HG03439 (cell line): ENCODE results near the gene NME9.

Experiments used
- ATAC-seq: cut with Tn5 transposase; IDR thresholded peaks from one replicate; pipeline ENCODE4 v1.9.1; 2021; ENCODE audit warnings: mild to moderate bottlenecking, moderate library complexity; ENCODE audit not compliant: unreplicated experiment

The NME9 gene

DNA sequence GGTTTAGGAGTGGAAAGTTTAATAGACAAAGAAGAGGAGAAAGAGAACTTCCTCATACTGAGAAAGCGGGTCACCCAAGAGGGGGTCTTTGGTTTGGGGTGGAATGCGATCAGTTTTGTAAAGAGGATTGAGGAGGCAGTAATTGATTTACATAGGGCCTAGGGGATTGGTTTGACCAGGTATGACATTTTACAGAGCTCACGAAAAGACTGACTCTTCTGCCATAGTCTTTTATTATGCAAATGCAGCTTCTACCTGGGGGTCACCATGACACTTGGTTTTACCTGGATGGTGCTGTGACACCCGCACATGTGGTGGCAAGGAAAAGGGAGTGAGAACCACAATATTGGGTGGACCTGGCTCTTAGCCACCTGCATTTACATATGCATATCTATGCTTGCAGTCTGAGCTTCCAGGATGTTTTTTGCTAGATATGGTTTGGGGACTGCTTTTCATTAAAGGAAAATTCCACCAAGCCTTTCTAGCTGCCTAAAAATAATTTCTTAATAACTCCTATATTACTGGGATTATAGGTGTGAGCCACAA is 6.9 kb upstream of the NME9 start:
- no peak for ATAC-seq

GRCh38 chr3:138334608-138335007 is 5.0 kb upstream of the NME9 start:
- no peak for ATAC-seq

GRCh38 chr3:138332472-138333073 is 2.9 kb upstream of the NME9 start:
- no peak for ATAC-seq

- no peak for ATAC-seq
These were observed 1.7 kb upstream of the NME9 start for GRCh38 chr3:138331143-138331894.

GRCh38 chr3:138329984-138330293 is 288 bp upstream of the NME9 start:
- ATAC-seq = no peak

- no peak for ATAC-seq
These were observed 1.3 kb downstream of the NME9 start for GRCh38 chr3:138328341-138328740.

- no peak for ATAC-seq
These were observed 1.8 kb downstream of the NME9 start for GRCh38 chr3:138327831-138328230.

DNA sequence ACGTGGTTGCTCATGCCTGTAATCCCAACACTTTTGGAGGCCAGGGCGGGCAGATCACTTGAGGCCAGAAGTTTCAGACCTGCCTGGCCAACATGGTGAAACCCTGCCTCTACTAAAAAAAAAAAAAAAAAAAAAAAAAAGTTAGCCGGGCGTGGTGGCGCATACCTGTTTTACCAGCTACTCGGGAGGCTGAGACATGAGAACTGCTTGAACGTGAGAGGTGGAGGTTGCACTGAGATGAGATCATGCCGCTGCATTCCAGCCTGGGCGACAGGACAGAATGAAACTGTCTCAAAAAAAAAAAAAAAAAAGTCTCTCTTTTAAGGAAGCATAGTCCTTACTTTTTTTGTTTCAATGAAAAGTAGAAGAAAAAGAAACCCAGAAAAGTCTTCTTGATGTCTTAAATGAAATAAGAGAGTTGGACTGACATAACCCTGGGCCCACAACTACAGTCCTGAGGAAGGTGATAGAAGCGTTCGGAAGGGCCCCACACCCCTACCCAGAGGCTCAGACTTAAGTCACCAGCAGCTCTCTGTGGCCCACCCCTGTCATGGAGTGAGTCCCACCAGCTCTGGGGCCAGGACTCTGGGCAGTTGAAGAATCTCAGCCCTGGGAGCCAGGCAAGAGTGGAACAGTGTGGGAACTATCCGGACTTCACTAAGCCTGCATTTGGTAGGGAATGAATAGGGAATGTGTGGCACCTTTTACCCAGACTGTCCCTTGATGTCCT is 2.6 kb downstream of the NME9 start:
- ATAC-seq = no peak

- ATAC-seq = no peak
These were observed 3.7 kb downstream of the NME9 start for GRCh38 chr3:138325990-138326389.

DNA sequence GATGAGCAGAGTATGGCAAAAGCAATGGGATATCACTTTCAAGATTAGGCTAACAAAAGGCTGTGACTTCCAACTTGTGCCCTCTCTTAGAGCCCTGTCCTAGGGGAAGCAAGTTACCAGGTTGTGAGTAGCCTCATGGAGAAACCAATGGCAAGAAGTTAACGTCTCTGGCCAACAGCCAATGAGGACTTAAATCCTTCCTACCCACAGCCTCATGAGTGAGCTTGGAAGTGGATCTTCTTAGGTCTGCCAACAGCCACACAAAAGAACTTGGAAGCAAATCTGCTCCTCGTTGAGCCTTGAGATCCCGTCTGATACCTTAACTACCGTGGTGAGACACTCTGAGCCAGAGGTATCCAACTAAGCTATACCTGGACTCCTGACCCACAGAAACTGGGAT is 5.7 kb downstream of the NME9 start:
- no peak for ATAC-seq

GRCh38 chr3:138317687-138318086 is 12.0 kb downstream of the NME9 start:
- no peak for ATAC-seq

DNA sequence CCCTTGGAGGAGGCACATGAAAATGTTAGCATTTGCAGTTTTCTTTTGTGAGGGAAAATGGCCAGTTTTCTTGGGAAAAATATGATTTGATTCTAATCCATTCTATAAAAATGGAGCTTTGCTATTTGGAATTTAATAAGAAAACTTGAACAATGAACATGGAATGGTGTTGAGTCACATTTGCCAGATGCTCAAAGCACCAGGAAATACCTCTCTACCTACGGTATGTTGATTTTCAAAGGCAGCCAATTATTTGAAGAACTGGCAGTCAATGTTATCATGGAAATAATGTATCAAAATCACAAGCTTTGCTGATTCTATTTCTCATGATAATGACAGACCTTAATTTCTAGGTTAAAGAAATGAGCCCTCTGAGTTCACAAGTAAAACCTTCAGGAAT is 14.9 kb downstream of the NME9 start:
- no peak for ATAC-seq

GRCh38 chr3:138310494-138310893 is 19.2 kb downstream of the NME9 start:
- no peak for ATAC-seq

- ATAC-seq = no peak
These were observed 20.9 kb downstream of the NME9 start for GRCh38 chr3:138308783-138309182.

- ATAC-seq = no peak
These were observed 21.8 kb downstream of the NME9 start for GRCh38 chr3:138307899-138308298.

- ATAC-seq = no peak
These were observed 26.2 kb downstream of the NME9 start for GRCh38 chr3:138303474-138303873.

GRCh38 chr3:138300647-138301046 is 29.0 kb downstream of the NME9 start:
- no peak for ATAC-seq

DNA sequence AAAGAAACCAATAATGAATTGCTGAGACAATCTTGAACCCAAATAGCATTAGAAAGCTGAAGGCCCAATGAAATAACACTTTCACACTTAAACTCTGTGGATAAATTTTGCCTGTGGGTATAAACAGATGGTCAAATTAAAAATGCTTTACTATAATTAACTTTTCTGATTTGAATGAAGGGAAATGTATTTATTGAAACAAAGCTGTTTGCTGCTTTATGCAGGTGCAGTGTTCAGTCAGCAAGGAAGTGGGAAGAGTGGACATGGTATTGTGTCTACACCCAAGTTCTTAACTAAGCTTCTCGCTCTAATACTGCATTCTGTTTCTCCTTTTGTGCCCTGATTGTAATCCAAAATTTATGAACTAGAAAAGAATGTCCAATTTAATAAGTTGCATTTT is 31.8 kb downstream of the NME9 start:
- ATAC-seq = no peak

- no peak for ATAC-seq
These were observed 32.5 kb downstream of the NME9 start for GRCh38 chr3:138297059-138297607.

- no peak for ATAC-seq
These were observed 33.0 kb downstream of the NME9 start for GRCh38 chr3:138296639-138297038.

DNA sequence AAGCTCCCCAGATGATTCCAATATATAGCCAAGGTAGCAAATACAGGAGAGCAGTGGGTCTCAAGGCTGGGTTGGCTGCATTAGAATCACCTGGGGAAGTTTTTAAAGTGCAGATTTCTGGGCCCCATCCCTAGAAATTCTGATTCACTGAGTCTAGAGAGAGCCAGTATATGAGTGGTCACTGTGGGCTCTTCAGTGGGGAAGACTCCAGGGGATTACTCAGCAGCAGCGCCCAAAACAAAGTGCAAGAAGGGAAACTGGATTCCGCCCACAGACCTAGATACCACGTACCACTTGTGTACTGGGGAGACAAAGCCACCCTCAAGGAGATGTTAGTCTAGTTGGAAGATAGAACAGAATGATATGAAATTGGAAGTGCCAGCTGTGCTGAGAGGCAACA is 40.0 kb downstream of the NME9 start:
- no peak for ATAC-seq

- ATAC-seq = no peak
These were observed 40.4 kb downstream of the NME9 start for GRCh38 chr3:138289260-138289659.
